ENCODE measurements around the gene FUCA2. TPM values are rescaled to one million over a fixed set of nuclear protein-coding genes. Genes with fewer than 3 reads are reported as not detected.
A peak's percentile ranks its signal among the peaks of the same experiment; 100 is the strongest.

FUCA2 gene, protein sequence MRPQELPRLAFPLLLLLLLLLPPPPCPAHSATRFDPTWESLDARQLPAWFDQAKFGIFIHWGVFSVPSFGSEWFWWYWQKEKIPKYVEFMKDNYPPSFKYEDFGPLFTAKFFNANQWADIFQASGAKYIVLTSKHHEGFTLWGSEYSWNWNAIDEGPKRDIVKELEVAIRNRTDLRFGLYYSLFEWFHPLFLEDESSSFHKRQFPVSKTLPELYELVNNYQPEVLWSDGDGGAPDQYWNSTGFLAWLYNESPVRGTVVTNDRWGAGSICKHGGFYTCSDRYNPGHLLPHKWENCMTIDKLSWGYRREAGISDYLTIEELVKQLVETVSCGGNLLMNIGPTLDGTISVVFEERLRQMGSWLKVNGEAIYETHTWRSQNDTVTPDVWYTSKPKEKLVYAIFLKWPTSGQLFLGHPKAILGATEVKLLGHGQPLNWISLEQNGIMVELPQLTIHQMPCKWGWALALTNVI
- total RNA-seq, result 53.1 TPM
- long read RNA-seq, transcript FUCA2-201 (7 exons, 2,356 nt), result major isoform, 111 of 139 reads
- long read RNA-seq, partial matches to known transcripts, result 10 of 139 reads
- long read RNA-seq, other reads (novel, unspliced or antisense), result 18 of 139 reads

DNA sequence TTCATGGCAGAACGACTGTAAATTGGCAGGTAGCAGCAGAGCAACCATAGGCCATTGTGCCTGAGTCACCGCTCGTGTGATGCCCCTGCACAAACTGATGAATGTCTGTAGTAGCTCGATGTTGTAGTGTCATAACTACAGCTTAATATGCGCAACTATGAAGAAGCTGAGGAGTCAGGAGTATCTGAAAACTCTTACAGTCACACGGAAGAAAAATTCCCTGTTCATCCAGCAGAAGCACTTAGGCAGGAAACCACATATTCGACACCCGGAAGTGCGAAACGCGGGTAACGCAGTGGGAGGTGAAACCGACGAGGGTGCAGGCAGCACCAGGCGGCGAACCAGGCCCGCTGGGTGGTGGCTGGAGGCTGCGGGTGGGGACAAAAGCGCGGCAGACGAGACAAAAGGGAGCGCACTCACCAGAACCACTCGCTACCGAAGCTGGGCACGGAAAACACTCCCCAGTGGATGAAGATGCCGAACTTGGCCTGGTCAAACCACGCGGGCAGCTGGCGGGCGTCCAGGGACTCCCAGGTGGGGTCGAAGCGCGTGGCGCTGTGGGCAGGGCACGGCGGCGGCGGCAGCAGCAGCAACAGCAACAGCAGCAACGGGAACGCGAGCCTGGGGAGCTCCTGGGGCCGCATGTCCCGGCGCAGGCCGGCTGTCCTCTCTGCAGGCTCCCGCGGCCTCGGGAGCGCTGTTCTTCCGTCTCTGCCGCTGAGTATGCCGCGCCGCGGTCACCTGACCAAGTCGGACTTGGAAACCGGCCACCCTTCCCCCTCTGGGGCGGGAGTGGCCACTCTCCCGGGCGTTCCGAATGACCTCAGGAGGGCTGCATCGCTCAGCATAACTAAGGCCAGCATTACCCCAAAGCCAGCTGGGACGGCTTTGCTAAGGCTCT is at the start of gene FUCA2:
Gene FUCA2 (minus strand): TSS at position 730 of the 901 bp plus-strand sequence. CDS start 86 bp downstream, at position 644.
- Histone ChIP-seq H3K4me1 (peaks cover 31% of the 10 kb centered on the region), H3K9me3 (no peaks in the 10 kb centered on the region), H3K36me3 (peaks cover 18% of the 10 kb centered on the region), H3K4me3 (peak within 1 kb of the TSS; percentile 85), H3K27ac (peak within 1 kb of the TSS; percentile 93), H3K27me3 (ENCODE audit: low read depth) (no peaks in the 10 kb centered on the region)
- peak; percentile 95 for ATAC-seq
- peak; percentile 94 for DNase-seq
- intact Hi-C loops (cut with DNase I), result no loop called here
- TF ChIP-seq, protein P1, sequence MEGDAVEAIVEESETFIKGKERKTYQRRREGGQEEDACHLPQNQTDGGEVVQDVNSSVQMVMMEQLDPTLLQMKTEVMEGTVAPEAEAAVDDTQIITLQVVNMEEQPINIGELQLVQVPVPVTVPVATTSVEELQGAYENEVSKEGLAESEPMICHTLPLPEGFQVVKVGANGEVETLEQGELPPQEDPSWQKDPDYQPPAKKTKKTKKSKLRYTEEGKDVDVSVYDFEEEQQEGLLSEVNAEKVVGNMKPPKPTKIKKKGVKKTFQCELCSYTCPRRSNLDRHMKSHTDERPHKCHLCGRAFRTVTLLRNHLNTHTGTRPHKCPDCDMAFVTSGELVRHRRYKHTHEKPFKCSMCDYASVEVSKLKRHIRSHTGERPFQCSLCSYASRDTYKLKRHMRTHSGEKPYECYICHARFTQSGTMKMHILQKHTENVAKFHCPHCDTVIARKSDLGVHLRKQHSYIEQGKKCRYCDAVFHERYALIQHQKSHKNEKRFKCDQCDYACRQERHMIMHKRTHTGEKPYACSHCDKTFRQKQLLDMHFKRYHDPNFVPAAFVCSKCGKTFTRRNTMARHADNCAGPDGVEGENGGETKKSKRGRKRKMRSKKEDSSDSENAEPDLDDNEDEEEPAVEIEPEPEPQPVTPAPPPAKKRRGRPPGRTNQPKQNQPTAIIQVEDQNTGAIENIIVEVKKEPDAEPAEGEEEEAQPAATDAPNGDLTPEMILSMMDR (IDR thresholded peaks at IDR 0.05), result no peak

DNA sequence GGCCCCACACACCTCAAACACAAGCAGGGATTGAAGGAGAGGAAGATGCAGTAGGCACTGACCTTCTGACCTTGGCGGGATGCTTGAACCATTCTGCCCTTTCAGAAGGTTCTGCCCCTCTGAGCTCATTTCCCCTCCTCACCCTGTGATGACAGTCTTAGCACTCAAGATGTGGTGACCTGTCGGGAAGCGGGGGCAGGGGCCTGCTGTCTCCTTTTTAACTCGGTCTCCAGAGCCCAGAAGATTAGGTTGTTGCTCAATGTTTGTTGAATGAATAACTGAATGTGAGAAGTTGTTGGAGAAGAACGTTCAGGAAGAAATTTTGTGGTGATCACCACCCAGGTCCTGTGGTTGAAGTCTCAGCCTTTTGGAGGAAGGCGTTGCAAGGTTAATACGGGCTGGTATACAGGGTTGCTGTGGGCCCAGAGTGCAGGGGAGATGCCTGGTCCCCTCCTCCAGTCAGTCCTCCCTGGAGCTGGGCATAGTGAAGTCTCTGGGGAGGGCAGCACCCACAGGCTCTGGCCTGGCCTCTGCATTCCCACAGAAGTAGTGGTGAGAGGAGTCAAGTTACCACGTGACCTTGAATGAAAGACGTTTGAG is 49.7 kb upstream of the FUCA2 start:
- DNase-seq (no peak), ATAC-seq (peak in 1 of 2 donors; percentile 43)
- H3K27ac ChIP-seq, result no peak overlapping the region
- TF ChIP-seq, protein P1 (IDR thresholded peaks at IDR 0.05), result no peak
- H3K27me3 ChIP-seq (ENCODE audit: low read depth), result no peaks in the 10 kb centered on the region
- no peaks in the 10 kb centered on the region for H3K9me3 ChIP-seq
- H3K4me3 ChIP-seq, result no peak overlapping the region
- H3K36me3 ChIP-seq, result no peaks in the 10 kb centered on the region
- no peaks in the 10 kb centered on the region for H3K4me1 ChIP-seq
- intact Hi-C loops (cut with DNase I), result no loop called here

DNA sequence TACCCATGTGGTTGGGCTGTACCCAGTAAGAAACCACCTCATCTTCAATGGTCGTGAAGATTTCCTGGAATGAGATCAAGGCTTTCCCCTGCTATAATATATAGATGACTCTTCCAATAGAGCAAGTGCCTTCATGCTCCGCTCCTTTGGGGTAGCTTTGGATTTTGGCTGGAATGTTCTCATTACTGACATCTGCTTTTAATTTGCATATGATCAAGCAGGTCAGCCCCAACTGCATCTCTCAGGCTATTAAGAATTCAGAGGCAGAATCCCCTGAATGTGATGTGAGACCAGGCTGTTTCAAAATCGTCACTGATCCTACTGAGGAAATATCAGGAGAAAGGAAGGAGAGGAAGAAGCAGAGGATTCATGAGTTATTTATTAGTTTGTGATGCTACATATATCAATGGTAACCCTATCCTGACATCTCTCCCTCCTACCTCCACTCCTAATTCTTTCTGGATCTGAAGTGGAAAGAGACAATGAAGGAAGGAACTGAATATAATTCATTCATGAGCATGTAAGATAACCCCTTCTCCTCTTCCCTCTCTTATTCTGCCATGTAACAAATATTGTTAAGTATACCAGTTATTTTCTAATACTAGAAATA is 47.6 kb upstream of the FUCA2 start:
- H3K27me3 ChIP-seq (ENCODE audit: low read depth), result no peaks in the 10 kb centered on the region
- no peak overlapping the region for H3K4me3 ChIP-seq
- intact Hi-C loops (cut with DNase I), result no loop called here
- ATAC-seq (no peak), DNase-seq (no peak)
- TF ChIP-seq, protein P1 (IDR thresholded peaks at IDR 0.05), result no peak
- no peaks in the 10 kb centered on the region for H3K9me3 ChIP-seq
- H3K36me3 ChIP-seq, result no peaks in the 10 kb centered on the region
- H3K27ac ChIP-seq, result no peak overlapping the region
- H3K4me1 ChIP-seq, result no peaks in the 10 kb centered on the region

DNA sequence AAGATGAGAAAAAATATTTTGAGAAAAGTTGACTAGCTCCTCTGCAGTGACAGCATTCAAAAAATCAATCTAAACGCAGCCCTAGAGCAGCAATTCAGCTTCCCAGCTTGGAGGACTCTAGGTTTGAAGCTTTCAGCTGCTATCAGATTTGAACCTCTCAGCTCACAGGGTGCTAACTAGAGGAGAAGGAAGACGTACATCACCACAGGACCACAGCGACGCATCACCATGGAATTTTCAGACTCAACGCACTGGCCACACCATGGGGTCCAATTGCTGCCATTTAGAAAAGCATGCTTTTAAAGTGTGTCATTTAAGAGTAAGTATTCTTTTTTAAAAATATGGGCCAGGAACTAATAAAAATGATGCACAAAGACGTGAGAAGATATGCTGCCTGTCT is 45.0 kb upstream of the FUCA2 start:
- no peaks in the 10 kb centered on the region for H3K36me3 ChIP-seq
- H3K4me3 ChIP-seq, result no peak overlapping the region
- DNase-seq, result no peak
- no peaks in the 10 kb centered on the region for H3K4me1 ChIP-seq
- TF ChIP-seq, protein P1 (IDR thresholded peaks at IDR 0.05), result no peak
- ATAC-seq, result no peak
- intact Hi-C loops (cut with DNase I), result no loop called here
- H3K27ac ChIP-seq, result no peak overlapping the region
- no peaks in the 10 kb centered on the region for H3K27me3 ChIP-seq (ENCODE audit: low read depth)
- no peaks in the 10 kb centered on the region for H3K9me3 ChIP-seq

DNA sequence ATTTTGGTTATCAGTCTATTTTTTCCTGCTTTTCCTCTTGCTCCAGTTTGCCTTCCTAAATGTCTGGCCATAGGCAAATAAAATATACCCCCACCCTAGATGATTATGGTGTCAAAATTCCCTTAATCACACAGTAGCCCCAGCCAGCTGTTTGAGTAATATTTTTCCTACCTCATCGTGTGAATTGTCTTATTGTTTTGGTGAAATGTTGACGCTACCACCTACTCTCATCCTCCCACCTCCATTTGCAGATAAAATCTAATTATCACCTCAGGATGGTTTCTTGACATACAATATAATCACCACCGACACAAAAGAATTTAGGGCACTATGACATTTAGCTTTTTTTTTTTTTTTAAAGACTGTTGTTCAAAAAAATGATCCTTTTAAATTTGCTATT is 44.1 kb upstream of the FUCA2 start:
- TF ChIP-seq, protein P1 (IDR thresholded peaks at IDR 0.05), result no peak
- ATAC-seq, result no peak
- no peaks in the 10 kb centered on the region for H3K4me1 ChIP-seq
- intact Hi-C loops (cut with DNase I), result no loop called here
- no peaks in the 10 kb centered on the region for H3K9me3 ChIP-seq
- H3K4me3 ChIP-seq, result no peak overlapping the region
- H3K27ac ChIP-seq, result no peak overlapping the region
- no peaks in the 10 kb centered on the region for H3K27me3 ChIP-seq (ENCODE audit: low read depth)
- no peak for DNase-seq
- no peaks in the 10 kb centered on the region for H3K36me3 ChIP-seq

Measured in lower lobe of right lung (tissue), 2 donors.